ENCODE results near the gene IL7R.
"Not testable (repeated sequence)": the region's sequence is repeated elsewhere in the genome, so short reads cannot be mapped to it uniquely, and the experiment has no call there.

IL7R gene

DNA sequence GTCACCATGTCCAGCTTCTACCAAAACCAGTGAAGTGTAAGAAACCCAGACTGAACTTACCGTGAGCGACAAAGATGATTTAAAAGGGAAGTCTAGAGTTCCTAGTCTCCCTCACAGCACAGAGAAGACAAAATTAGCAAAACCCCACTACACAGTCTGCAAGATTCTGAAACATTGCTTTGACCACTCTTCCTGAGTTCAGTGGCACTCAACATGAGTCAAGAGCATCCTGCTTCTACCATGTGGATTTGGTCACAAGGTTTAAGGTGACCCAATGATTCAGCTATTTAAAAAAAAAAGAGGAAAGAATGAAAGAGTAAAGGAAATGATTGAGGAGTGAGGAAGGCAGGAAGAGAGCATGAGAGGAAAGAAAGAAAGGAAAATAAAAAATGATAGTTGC lies 19.8 kb downstream of the IL7R start:
- no peak for DNase-seq (ENCODE audit: low read depth in 2 of 2)

DNA sequence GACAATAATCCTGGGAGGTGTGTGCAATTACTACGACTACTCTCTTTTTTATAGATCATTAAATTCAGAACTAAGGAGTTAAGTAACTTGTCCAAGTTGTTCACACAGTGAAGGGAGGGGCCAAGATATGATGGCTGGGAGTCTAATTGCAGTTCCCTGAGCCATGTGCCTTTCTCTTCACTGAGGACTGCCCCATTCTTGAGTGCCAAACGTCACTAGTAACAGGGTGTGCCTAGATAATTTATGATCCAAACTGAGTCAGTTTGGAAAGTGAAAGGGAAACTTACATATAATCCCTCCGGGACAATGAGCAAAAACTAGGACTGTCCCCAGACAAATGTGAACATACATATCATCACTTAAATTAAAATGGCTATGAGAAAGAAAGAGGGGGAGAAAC lies 20.2 kb downstream of the IL7R start:
- DNase-seq (ENCODE audit: low read depth in 2 of 2) = no peak

- no peak for DNase-seq (ENCODE audit: low read depth in 2 of 2)
Observed at GRCh38 chr5:35877655-35878054, 21.0 kb downstream of the IL7R start.

GRCh38 chr5:35878079-35878478 lies 21.4 kb downstream of the IL7R start:
- no peak for DNase-seq (ENCODE audit: low read depth in 2 of 2)

DNA sequence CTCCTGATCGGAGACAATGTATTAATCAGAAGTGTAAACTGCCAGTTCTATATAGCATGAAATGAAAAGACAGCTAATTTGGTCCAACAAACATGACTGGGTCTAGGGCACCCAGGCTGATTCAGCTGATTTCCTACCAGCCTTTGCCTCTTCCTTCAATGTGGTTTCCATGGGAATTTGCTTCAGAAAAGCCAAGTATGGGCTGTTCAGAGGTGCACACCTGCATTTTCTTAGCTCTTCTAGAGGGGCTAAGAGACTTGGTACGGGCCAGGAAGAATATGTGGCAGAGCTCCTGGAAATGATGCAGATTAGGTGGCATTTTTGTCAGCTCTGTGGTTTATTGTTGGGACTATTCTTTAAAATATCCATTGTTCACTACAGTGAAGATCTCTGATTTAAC lies 22.4 kb downstream of the IL7R start:
- no peak for DNase-seq (ENCODE audit: low read depth in 2 of 2)

GRCh38 chr5:35879649-35880048 lies 23.0 kb downstream of the IL7R start:
- no peak for DNase-seq (ENCODE audit: low read depth in 2 of 2)

DNA sequence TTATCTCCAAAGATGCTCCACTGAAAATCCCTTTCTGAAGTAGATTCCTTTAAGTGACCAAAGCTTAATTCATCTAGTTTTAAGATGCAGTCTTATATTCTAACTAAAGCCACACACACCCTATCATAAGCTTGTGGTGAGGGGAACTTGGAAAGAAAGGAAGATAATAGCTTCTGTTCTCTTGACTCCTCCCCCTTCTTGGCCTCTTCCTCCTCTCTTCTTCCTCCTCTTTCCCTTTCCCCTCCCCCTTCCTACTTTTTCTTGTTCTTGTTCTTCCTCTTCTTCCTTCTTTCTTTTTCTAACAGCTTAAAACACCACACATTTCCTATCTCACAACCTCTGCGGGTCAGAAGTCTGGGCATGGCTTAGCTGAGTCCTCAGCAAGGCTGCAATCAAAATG lies 23.5 kb downstream of the IL7R start:
- no peak for DNase-seq (ENCODE audit: low read depth in 2 of 2)

DNA sequence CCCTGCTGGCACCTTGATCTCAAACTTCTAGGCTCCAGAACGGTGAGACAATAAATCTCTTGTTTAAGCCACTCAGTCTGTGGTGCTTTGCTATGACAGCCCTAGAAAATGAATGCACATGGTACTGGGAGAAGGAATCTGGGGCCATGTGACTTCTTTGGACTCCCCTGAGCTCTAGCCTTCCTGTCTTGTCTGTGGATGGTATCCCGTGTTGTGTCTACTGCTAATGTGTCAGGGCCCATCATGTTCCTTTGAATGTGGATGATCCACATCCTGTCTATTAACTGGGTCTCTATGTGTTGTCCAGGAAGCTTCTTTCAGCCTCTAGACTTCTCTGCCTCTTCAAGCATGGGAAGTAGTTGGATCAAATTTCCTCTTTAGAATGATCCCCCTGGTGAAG lies 25.1 kb downstream of the IL7R start:
- DNase-seq (ENCODE audit: low read depth in 2 of 2) = no peak

DNA sequence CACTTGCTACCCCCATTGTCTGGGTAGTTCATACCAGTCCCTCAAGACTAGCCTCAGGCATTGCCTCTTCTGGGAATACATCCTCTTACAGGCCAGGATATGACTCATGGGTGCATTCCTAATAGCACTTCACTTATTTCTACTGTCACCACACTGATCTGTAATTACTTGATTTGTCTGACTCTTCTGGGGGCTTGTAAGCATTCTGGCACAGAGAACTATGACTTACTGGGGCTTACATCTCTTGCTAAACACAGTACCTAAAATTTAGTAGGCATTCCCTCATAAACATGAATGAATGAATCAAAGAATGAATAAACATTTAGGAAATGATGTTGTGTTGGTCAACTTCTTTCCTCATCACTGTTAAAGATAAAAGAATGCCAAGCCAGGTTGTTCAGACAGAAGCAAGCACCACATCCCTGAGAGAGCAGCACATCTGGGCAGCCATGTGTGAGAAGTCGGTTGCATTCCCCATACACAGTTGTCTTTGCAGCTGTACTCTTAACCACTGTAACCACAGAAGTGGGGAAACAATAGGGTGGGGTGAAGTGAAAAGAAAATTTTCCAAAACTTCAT lies 27.6 kb downstream of the IL7R start:
- no peak for DNase-seq (ENCODE audit: low read depth in 2 of 2)

GRCh38 chr5:35884773-35885172 lies 28.1 kb downstream of the IL7R start:
- no peak for DNase-seq (ENCODE audit: low read depth in 2 of 2)

DNA sequence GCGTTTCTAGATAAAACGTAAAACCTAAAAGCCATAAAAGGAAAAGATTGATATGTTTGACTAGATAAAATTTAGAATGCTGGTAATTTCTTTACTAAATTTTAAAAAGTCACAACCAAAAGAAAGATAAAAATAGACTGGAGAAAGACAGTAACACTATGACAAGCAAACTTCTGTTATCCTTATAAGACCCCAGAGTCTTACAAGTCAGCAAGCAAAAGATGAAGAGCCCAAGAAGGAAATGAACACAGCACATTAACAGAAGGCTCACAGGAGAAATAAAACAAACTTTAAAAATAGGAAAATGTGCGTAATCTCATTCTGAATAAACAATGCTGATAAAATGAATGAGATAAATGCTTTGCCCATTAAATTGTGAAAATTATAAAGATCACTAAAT lies 29.7 kb downstream of the IL7R start:
- DNase-seq (ENCODE audit: low read depth in 2 of 2) = no peak

- no peak for DNase-seq (ENCODE audit: low read depth in 2 of 2)
Observed at GRCh38 chr5:35887321-35888100, 30.8 kb downstream of the IL7R start.

GRCh38 chr5:35890021-35891020 lies 33.6 kb downstream of the IL7R start:
- no peak for DNase-seq (ENCODE audit: low read depth in 2 of 2)

GRCh38 chr5:35892799-35893198 lies 36.1 kb downstream of the IL7R start:
- not testable (repeated sequence) for DNase-seq (ENCODE audit: low read depth in 2 of 2)

GRCh38 chr5:35894131-35894530 lies 37.4 kb downstream of the IL7R start:
- DNase-seq (ENCODE audit: low read depth in 2 of 2) = no peak

DNA sequence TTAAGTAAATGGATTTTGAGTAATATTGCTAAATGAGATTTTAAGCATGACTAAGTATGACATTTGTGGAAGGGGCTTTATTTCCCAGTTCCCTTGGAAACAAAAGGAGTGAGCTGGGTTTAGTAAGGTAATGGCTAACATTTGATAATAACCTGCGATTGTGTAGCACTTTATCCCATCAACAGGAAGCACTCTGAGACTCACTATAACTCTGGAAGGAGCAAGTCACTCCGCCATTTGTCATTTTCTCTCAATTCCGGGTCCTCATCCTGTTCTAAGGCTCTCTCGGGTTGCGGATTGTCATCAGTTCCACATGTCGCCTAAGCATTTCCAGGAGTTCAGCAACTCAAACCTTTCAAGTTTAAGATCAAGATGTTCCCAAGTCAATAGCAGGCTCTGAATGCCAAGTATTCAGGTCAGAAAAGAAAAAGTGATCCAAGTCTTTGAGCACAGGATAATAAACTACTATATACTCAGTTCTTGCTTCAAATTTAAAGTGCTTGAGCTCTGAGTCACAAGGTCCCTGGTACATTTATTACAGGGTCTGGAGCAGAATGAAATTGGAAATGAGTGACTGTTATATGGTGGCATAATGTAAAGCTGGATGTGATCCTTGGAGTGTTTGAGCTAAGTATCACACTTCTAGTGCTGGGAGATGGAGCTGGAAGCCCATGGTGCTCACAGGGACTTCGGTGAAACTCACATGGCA lies 42.4 kb downstream of the IL7R start:
- no peak for DNase-seq (ENCODE audit: low read depth in 2 of 2)

DNA sequence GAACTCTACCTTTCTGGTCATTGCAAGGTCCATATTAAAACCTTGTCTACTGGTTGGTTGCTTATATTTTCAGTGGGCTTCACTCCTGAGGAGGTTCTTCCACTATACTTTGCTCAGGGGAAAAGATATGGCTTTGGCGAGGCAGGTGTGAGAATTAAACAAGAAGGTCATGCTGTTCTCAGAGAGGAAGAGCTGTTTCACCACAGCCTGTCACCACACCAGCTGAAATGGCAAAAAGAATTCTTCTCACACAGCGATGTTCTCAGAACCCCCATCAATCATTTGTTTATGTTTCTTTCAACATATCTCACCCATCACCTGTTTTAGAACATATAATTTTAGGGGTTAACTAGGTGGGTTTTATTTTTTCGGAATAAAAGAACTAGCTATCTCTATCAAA lies 43.1 kb downstream of the IL7R start:
- DNase-seq (ENCODE audit: low read depth in 2 of 2) = no peak

- DNase-seq (ENCODE audit: low read depth in 2 of 2) = no peak
Observed at GRCh38 chr5:35900972-35901695, 44.4 kb downstream of the IL7R start.

GRCh38 chr5:35902046-35902672 lies 45.5 kb downstream of the IL7R start:
- DNase-seq (ENCODE audit: low read depth in 2 of 2) = no peak

DNA sequence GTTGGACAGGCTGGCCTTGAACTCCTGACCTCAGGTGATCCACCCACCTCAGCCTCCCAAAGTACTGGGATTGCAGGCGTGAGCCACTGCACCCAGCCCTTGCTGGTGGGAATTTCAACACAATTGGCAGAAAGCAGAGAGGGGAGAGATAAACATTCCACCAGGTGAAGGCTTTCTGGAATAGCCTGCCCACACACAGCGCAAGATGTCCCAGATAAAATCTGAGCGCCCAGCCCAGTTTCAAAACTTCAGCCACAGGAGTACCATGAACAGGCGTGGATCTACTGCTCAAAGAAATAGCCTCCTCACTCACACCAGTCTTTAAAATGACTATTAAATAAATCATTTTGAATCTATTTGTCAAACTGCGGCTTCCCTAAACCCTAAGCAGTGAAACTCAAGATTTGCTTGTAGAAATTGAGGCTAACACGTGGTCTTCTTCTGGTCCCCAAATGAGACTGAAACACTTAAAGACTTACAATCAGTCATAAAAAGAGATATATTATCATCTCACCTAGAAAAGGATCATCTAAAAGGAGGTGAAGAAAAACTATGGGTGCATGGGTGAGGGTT lies 47.0 kb downstream of the IL7R start:
- DNase-seq (ENCODE audit: low read depth in 2 of 2) = no peak
